Liver (tissue), 3 donors: ENCODE results near the gene PSMD1.

ENCODE experiments used
- EGR1 ChIP-seq, 2 donors: IDR thresholded peaks; 2 replicates each; pipeline ENCODE4 v1.6.1; 2016 to 2018; ENCODE audit warnings: antibody characterized with exemption in 2 of 2, low read depth in 2 of 2
- FOXA1 ChIP-seq: IDR thresholded peaks from 2 replicates; pipeline ENCODE4 v1.6.1; 2016; ENCODE audit warnings: antibody characterized with exemption
- GABPA ChIP-seq, 2 donors: IDR thresholded peaks in 1 of 2; conservative IDR thresholded peaks in 1 of 2; 2 replicates each; pipeline ENCODE4 v1.6.1; 2016; ENCODE audit warnings: antibody characterized with exemption in 2 of 2, mild to moderate bottlenecking in 1 of 2, moderate library complexity in 1 of 2
- JUND ChIP-seq, 2 donors: IDR thresholded peaks; 2 replicates each; pipeline ENCODE4 v1.6.1; 2016; ENCODE audit warnings: antibody characterized with exemption in 2 of 2
- RAD21 ChIP-seq, 2 donors: IDR thresholded peaks; 2 replicates each; pipeline ENCODE4 v1.6.1; 2016; ENCODE audit warnings: antibody characterized with exemption in 2 of 2, mild to moderate bottlenecking in 2 of 2
- YY1 ChIP-seq: IDR thresholded peaks from 2 replicates; pipeline ENCODE4 v1.6.1; 2016; ENCODE audit warnings: antibody characterized with exemption, mild to moderate bottlenecking
- TF ChIP-seq, protein P1 (sequence below): fragments of 150-350 bp; IDR thresholded peaks from 2 replicates; pipeline ENCODE4 v1.5.1; 2017; ENCODE audit warnings: improper control_type of control experiment, low read depth, low read length; ENCODE audit not compliant: missing input control
- TF ChIP-seq, protein P2 (sequence below): IDR thresholded peaks from 2 replicates; pipeline ENCODE4 v1.6.1; 2016; ENCODE audit warnings: antibody characterized with exemption, mild to moderate bottlenecking
- TF ChIP-seq, protein P3 (sequence below): IDR thresholded peaks from 2 replicates; pipeline ENCODE4 v1.6.1; 2016; ENCODE audit warnings: antibody characterized with exemption
- TF ChIP-seq, protein P4 (sequence below): IDR thresholded peaks from 2 replicates; pipeline ENCODE4 v1.6.1; 2016; ENCODE audit warnings: antibody characterized with exemption
- TF ChIP-seq, protein P5 (sequence below): IDR thresholded peaks from 2 replicates; pipeline ENCODE4 v1.6.1; 2016; ENCODE audit warnings: antibody characterized with exemption
- donor health status: healthy.
- donor health status: healthy.

DNA sequence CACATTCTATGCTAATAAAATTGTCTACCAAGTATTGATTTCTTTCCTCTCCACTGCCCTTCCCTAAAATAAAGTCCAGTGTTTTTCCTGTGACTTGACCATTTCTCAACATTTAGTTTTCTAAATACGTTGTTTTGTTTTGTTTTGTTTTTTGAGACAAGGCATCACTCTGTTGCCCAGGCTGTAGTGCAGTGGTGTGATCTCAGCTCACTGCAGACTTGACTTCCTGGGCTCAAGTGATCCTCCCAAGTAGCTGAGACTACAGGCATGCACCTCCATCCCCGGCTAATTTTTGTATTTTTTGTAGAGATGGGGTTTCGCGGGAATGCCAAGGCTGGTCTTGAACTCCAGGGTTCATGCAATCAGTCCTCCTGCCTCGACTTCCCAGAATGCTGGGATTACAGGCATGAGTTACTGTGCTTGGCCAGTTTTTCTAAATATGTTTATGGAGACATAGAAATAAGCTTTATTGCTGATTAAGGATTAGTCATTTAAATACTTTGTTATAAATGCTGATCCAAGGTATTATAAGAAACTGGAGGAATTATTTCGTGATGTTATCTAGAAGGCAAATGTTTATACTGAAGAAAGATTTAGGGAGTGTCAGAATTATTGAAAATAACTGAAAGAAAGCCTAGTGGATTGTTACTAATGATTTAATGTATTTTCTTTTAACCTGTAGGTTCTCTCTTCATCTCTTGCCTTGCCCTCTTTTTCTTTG, 73.8 kb downstream of the PSMD1 start:
- no peak for TF ChIP-seq GABPA (IDR thresholded peaks at IDR 0.05 in 1 of 2, conservative IDR thresholded peaks at IDR 0.05 in 1 of 2)
- TF ChIP-seq, protein P1, sequence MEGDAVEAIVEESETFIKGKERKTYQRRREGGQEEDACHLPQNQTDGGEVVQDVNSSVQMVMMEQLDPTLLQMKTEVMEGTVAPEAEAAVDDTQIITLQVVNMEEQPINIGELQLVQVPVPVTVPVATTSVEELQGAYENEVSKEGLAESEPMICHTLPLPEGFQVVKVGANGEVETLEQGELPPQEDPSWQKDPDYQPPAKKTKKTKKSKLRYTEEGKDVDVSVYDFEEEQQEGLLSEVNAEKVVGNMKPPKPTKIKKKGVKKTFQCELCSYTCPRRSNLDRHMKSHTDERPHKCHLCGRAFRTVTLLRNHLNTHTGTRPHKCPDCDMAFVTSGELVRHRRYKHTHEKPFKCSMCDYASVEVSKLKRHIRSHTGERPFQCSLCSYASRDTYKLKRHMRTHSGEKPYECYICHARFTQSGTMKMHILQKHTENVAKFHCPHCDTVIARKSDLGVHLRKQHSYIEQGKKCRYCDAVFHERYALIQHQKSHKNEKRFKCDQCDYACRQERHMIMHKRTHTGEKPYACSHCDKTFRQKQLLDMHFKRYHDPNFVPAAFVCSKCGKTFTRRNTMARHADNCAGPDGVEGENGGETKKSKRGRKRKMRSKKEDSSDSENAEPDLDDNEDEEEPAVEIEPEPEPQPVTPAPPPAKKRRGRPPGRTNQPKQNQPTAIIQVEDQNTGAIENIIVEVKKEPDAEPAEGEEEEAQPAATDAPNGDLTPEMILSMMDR: no peak
- TF ChIP-seq, protein P2, sequence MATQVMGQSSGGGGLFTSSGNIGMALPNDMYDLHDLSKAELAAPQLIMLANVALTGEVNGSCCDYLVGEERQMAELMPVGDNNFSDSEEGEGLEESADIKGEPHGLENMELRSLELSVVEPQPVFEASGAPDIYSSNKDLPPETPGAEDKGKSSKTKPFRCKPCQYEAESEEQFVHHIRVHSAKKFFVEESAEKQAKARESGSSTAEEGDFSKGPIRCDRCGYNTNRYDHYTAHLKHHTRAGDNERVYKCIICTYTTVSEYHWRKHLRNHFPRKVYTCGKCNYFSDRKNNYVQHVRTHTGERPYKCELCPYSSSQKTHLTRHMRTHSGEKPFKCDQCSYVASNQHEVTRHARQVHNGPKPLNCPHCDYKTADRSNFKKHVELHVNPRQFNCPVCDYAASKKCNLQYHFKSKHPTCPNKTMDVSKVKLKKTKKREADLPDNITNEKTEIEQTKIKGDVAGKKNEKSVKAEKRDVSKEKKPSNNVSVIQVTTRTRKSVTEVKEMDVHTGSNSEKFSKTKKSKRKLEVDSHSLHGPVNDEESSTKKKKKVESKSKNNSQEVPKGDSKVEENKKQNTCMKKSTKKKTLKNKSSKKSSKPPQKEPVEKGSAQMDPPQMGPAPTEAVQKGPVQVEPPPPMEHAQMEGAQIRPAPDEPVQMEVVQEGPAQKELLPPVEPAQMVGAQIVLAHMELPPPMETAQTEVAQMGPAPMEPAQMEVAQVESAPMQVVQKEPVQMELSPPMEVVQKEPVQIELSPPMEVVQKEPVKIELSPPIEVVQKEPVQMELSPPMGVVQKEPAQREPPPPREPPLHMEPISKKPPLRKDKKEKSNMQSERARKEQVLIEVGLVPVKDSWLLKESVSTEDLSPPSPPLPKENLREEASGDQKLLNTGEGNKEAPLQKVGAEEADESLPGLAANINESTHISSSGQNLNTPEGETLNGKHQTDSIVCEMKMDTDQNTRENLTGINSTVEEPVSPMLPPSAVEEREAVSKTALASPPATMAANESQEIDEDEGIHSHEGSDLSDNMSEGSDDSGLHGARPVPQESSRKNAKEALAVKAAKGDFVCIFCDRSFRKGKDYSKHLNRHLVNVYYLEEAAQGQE: no peak
- TF ChIP-seq YY1: no peak
- TF ChIP-seq RAD21 (IDR thresholded peaks at IDR 0.05): no peak
- TF ChIP-seq, protein P3, sequence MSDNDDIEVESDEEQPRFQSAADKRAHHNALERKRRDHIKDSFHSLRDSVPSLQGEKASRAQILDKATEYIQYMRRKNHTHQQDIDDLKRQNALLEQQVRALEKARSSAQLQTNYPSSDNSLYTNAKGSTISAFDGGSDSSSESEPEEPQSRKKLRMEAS: no peak
- TF ChIP-seq EGR1 (IDR thresholded peaks at IDR 0.05; ENCODE audit: low read depth in 2 of 2): no peak
- TF ChIP-seq JUND (IDR thresholded peaks at IDR 0.05): no peak
- TF ChIP-seq, protein P4, sequence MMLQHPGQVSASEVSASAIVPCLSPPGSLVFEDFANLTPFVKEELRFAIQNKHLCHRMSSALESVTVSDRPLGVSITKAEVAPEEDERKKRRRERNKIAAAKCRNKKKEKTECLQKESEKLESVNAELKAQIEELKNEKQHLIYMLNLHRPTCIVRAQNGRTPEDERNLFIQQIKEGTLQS: no peak
- TF ChIP-seq, protein P5, sequence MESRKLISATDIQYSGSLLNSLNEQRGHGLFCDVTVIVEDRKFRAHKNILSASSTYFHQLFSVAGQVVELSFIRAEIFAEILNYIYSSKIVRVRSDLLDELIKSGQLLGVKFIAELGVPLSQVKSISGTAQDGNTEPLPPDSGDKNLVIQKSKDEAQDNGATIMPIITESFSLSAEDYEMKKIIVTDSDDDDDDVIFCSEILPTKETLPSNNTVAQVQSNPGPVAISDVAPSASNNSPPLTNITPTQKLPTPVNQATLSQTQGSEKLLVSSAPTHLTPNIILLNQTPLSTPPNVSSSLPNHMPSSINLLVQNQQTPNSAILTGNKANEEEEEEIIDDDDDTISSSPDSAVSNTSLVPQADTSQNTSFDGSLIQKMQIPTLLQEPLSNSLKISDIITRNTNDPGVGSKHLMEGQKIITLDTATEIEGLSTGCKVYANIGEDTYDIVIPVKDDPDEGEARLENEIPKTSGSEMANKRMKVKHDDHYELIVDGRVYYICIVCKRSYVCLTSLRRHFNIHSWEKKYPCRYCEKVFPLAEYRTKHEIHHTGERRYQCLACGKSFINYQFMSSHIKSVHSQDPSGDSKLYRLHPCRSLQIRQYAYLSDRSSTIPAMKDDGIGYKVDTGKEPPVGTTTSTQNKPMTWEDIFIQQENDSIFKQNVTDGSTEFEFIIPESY: no peak
- TF ChIP-seq FOXA1: no peak
